Measurements from ENCODE around the gene AMELX.

DNA sequence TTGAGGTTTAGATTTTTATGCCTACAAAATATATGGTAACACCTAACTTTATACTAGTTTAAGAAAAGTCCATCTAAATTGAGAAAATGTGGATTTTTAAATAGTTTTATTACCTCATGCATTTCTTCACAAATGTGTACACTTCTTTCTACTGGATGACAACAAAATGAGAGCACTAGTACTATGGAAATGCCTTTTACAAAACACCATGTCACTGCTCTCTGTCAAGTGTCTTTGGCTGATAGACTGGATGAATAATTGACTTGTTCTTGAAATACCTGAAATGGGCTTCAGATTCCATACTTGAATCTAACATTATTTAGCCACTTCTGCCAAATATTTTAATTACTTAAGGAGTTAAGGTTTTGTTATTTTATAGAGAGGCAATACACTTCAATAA is 49.5 kb downstream of the AMELX start:
- TF ChIP-seq CTCF (IDR thresholded peaks at IDR 0.05): no peak
- no peak for TF ChIP-seq ZFX (IDR thresholded peaks at IDR 0.05; ENCODE audit: borderline replicate concordance)
